LNCaP clone FGC (cell line): ENCODE measurements around the gene DGAT2.
"Not testable (repeated sequence)": the region's sequence is repeated elsewhere in the genome, so short reads cannot be mapped to it uniquely, and the experiment has no call there.

Experiments used
- DNase-seq: peaks from one replicate; pipeline ENCODE4 v3.0.0-alpha.2; 2011; ENCODE audit warnings: low read depth
- H3K4me3 ChIP-seq: 2 replicates; pipeline ENCODE4 v1.5.1; 2011; ENCODE audit warnings: mild to moderate bottlenecking, low read depth, low read length, control low read depth
- TF ChIP-seq, protein P1 (sequence below): IDR thresholded peaks from 2 replicates; pipeline ENCODE4 v1.5.1; 2012; ENCODE audit warnings: mild to moderate bottlenecking; ENCODE audit not compliant: control insufficient read depth, insufficient read depth; ENCODE audit errors: extremely low read depth

The DGAT2 gene

DNA sequence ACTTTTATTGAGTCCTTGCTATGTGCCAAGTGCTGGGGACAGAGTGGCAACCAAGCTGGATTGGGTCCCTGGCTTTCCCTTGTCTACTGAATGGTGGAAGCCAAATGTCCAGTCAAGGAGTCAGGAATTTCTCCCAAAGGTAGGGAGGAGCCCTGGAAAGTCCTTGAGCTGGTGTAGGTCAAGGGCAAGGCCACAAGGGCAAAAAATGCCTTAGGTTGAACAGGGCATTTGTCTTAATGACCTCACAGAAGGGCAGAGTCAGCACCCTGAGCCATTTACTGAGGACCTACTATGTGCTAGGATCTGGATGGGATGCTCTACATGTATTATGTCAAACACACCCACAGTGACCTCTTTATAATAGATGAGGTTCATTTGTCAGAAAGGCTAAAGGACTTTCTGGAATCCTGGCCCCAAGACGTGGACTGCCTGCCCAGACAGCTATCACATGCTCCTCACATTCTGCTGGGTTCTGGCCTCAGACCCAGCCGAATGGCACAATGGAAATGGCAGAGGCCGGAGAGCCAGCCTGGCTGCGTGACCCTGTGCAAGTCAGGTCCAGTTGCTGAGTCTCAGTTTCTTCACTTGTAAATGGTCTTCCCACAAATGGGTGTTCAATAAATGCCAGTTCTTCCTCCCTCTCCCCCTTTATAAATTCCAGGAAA, 33.3 kb upstream of the DGAT2 start:
- H3K4me3 ChIP-seq = no peak overlapping the region
- DNase-seq = no peak
- TF ChIP-seq, protein P1, sequence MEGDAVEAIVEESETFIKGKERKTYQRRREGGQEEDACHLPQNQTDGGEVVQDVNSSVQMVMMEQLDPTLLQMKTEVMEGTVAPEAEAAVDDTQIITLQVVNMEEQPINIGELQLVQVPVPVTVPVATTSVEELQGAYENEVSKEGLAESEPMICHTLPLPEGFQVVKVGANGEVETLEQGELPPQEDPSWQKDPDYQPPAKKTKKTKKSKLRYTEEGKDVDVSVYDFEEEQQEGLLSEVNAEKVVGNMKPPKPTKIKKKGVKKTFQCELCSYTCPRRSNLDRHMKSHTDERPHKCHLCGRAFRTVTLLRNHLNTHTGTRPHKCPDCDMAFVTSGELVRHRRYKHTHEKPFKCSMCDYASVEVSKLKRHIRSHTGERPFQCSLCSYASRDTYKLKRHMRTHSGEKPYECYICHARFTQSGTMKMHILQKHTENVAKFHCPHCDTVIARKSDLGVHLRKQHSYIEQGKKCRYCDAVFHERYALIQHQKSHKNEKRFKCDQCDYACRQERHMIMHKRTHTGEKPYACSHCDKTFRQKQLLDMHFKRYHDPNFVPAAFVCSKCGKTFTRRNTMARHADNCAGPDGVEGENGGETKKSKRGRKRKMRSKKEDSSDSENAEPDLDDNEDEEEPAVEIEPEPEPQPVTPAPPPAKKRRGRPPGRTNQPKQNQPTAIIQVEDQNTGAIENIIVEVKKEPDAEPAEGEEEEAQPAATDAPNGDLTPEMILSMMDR = no peak

DNA sequence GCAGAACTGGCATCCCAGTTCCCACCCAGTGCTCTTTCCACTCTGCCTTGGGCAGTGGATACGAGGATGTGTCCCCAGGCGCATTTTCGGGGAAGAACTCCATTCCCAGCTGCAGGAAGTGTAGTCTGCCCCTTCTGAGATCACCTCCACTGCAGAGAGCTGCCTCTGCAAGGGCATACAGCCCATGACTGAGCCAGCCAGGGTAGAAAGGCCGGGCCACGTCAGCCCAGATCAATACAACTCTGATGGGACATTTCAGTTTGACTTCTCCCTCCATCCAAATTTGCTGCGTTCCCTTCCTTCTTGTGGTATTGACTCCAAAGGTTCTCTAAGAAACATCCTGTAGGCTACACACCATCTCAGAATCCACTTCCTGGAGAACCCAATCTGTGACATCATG, 31.3 kb upstream of the DGAT2 start:
- TF ChIP-seq, protein P1 = no peak
- H3K4me3 ChIP-seq = no peak overlapping the region
- DNase-seq = no peak

DNA sequence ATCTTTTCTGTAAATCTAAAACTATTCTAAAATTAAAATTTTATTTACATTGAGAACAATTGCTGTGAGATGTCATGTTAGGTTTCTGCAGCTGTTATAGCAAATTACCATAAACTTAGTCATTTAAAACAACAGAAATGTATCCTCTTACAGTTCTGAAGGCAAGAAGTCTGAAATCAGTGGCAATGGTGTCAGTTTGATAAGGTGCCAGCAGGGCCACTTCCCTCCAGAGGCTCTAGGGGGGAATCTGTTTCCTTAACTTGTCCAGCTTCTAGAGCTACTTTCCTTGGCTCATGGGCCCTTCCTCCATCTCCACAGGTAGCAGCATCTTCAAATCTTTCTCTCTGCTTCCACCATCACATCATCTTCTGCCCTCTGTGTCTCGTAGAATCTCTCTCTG, 27.9 kb upstream of the DGAT2 start:
- no peak overlapping the region for H3K4me3 ChIP-seq
- TF ChIP-seq, protein P1 = no peak
- DNase-seq = no peak

DNA sequence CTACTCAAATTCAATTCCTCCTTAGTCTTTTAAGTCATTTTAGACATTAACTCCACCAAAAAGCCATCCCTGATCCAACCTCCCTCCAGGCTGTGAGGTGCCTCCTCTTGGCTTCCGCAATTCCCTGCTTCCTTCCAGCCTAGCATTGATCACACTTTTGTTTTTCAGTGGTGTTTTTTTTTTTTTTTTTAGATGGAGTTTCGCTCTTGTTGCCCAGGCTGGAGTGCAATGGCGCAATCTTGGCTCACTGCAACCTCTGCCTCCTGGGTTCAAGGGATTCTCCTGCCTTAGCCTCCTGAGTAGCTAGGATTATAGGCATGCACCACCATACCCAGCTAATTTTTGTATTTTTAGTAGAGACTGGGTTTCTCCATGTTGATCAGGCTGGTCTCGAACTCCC, 25.4 kb upstream of the DGAT2 start:
- not testable (repeated sequence) for H3K4me3 ChIP-seq, DNase-seq

DNA sequence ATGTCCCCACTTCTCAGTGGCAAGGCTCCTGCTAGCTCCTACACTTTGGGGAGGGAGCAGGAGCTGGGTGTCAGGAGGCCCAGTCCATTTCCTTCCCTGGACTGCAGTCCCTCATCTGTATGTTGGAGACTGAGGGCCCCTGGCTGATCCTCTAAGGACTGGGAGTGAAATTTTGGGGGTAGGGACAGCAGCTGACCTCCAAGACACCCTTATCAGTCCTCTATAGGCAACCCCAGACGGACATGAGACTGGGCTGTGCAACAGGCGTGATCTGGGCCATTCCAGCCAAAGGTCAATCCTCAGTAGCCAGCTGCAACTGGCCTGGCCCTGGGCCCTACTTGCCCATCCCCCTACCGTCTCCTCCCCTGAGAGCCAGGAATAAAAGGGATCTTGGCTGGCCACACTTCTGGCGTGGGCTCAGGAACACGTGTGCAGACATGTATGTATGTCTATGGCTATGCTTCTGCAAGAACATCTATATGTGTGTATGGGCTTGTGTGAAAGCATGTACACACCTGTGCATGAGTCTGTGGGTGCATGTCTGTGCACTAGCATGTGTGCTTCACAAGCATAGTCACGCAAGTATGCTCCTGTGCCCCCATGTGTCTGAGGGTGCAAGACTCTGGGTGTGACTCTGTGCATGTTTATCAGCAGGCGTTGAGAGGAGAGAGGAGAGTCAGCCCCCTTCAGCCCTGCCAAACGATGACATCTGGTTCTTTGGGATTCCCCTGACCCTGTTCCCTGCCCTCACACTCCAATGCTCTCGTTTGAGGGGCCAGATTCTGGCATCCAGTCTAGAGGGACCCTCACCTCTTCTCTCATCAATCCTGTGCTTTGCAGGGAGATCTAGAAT, 24.6 kb upstream of the DGAT2 start:
- TF ChIP-seq, protein P1 = no peak
- DNase-seq = no peak
- no peak overlapping the region for H3K4me3 ChIP-seq

DNA sequence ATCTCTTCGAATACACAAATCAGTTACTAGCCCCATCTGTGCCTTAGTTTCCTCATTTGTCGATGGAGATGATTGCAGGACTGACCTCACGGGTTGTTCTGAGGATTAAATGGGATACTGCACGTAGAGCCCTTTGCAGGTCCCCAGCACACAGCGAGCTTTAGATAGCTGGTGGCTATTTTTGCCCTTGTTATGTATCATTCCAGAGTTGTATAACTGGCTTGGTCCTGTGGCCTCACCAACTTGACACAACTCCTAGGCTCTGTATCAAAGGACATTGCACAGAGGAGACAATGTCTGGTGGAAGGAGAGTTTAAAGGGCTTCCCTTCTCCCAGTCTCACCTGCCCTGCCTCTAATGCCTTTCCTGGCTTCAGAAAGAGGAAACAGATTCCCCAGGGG, 22.8 kb upstream of the DGAT2 start:
- no peak for DNase-seq
- no peak overlapping the region for H3K4me3 ChIP-seq
- TF ChIP-seq, protein P1 = no peak

DNA sequence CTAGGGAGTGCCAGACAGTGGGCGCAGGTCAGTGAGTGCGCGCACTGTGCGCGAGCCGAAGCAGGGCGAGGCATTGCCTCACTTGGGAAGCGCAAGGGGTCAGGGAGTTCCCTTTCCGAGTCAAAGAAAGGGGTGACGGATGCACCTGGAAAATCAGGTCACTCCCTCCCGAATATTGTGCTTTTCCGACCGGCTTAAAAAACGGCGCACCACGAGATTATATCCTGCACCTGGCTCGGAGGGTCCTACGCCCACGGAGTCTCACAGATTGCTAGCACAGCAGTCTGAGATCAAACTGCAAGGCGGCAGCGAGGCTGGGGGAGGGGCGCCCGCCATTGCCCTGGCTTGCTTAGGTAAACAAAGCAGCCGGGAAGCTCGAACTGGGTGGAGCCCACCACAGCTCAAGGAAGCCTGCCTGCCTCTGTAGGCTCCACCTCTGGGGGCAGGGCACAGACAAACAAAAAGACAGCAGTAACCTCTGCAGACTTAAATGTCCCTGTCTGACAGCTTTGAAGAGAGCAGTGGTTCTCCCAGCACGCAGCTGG, 19.8 kb upstream of the DGAT2 start:
- not testable (repeated sequence) for DNase-seq, H3K4me3 ChIP-seq

DNA sequence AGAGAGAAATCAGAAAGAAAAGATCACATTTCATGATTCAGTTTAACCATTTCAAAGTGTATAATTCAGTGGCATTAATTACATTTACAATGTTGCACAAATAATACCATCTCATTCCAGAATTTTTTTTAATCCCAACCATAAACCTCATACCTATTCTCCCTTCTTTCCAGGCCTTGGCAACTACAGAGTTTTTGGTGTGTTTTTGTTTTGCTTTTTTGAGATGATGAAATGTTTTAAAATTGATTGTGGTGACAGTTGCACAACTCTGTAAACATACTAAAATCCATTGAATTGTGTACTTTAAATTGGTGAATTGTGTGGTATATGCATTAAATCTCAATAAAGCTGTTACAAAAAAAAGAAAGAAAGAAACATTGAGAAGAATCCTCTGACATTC, 13.6 kb upstream of the DGAT2 start:
- not testable (repeated sequence) for H3K4me3 ChIP-seq, DNase-seq
